SK-N-MC (cell line): ENCODE results near the gene CENPK.
A peak's percentile ranks its signal among the peaks of the same experiment; 100 is the strongest.

ENCODE experiments used
- DNase-seq: peaks from one replicate; pipeline ENCODE4 v3.0.0-alpha.2; 2011; ENCODE audit warnings: low read depth, low spot score
- H3K27ac ChIP-seq: fragments of 200-600 bp; sonication (generic); 2 replicates; pipeline ENCODE4 v1.5.1; 2016; ENCODE audit warnings: mixed run types
- H3K36me3 ChIP-seq: fragments of 200-600 bp; sonication (generic); 2 replicates; pipeline ENCODE4 v1.6.1; 2017; ENCODE audit warnings: antibody characterized with exemption, low read length, mixed read lengths; ENCODE audit not compliant: insufficient read depth
- H3K4me3 ChIP-seq: fragments of 200-600 bp; sonication (generic); 2 replicates; pipeline ENCODE4 v1.5.1; 2016
- H3K9ac ChIP-seq: fragments of 200-600 bp; sonication (generic); 2 replicates; pipeline ENCODE4 v1.8.0; 2017; ENCODE audit warnings: mixed run types, mixed read lengths; ENCODE audit not compliant: insufficient read length
- H3K9me3 ChIP-seq: fragments of 200-600 bp; sonication (generic); 2 replicates; pipeline ENCODE4 v1.6.1; 2017; ENCODE audit warnings: low read depth, mild to moderate bottlenecking, antibody characterized with exemption, low read length, moderate library complexity, mixed read lengths
- EZH2 ChIP-seq: fragments of 200-600 bp; sonication (generic); IDR thresholded peaks from one replicate; pipeline ENCODE4 v1.6.1; 2017; ENCODE audit warnings: antibody characterized with exemption
- FOXP2 ChIP-seq: optimal IDR thresholded peaks from 2 replicates; pipeline ENCODE3; 2011; ENCODE audit warnings: mild to moderate bottlenecking, moderate library complexity; ENCODE audit not compliant: insufficient read depth; ENCODE audit errors: extremely low read length, control extremely low read depth
- POLR2AphosphoS5 ChIP-seq: IDR thresholded peaks from 2 replicates; pipeline ENCODE4 v1.6.1; 2012; ENCODE audit warnings: mild to moderate bottlenecking, low read depth, low read length, borderline replicate concordance

CENPK gene

DNA sequence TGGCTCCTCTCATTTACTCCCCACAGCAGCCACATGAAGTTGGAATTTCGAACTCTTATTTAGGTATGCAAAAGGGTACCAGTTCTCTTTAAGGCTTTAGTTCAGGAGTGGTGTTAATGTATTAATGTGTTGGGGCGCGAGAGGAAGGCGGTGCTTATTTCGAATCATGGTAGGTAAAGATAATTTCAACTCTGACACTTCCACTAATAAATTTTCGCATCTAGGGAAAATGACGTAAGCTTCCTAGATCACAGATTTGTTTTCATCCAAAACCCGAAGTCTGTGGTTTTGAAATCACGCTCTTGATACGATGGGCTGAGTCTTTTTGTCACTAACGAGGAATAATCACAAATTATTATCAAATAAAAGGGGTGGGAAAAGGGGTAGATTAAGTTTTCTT, 809 bp upstream of the CENPK start:
- DNase-seq: no peak
- no peak for TF ChIP-seq FOXP2
- no peak for TF ChIP-seq EZH2
- TF ChIP-seq POLR2AphosphoS5: no peak
- peaks cover 19% of the 10 kb centered on the region for H3K36me3 ChIP-seq
- peak overlapping the region; percentile 94 for H3K4me3 ChIP-seq
- no peaks in the 10 kb centered on the region for H3K9me3 ChIP-seq
- H3K27ac ChIP-seq: peak overlapping the region; percentile 81
- H3K9ac ChIP-seq: peak overlapping the region; percentile 87

DNA sequence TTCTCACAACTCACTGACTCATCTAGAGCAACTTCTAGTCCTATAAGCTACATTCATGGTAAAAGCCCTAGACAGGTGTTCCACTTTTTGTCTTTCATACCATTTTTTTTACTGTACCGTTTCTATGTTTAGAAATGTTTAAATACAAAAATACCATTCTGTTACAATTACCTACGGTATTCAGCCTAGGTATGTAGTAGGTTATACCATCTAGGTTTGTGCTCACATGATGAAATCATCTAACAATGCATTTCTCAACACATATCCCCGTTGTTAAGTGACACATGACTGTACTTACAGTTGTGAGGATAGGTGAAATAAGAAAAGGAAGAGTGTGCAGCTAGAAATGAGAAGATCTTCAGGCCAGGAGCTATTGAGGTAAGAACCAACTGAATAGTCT, 6.2 kb downstream of the CENPK start:
- no peak overlapping the region for H3K9ac ChIP-seq
- no peak overlapping the region for H3K4me3 ChIP-seq
- H3K9me3 ChIP-seq: no peaks in the 10 kb centered on the region
- no peak for DNase-seq
- no peak for TF ChIP-seq POLR2AphosphoS5
- TF ChIP-seq EZH2: no peak
- TF ChIP-seq FOXP2: no peak
- peaks cover 62% of the 10 kb centered on the region for H3K36me3 ChIP-seq
- no peak overlapping the region for H3K27ac ChIP-seq

DNA sequence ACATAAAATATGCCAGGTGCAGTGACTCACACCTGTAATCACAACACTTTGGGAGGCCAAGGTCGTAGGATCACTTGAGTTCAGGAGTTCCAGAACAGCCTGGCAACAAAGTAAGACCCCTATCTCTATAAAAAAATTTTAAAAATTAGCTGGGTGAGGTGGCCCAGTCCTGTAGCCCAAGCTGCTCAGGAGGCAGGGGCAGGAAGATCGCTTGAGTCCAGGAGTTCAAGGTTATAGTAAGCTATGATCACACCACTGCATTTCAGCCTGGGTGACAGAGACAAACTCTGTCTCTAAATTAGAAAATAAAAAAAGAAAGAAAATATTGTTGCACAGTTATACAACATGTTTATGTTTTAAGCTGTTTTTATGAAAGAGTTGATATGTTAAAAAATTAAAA, 6.8 kb downstream of the CENPK start:
- Histone ChIP-seq H3K27ac (no peak overlapping the region), H3K9me3 (no peaks in the 10 kb centered on the region), H3K36me3 (peaks cover 62% of the 10 kb centered on the region), H3K4me3 (no peak overlapping the region), H3K9ac (no peak overlapping the region)
- no peak for TF ChIP-seq EZH2
- TF ChIP-seq FOXP2: no peak
- TF ChIP-seq POLR2AphosphoS5: no peak
- no peak for DNase-seq

DNA sequence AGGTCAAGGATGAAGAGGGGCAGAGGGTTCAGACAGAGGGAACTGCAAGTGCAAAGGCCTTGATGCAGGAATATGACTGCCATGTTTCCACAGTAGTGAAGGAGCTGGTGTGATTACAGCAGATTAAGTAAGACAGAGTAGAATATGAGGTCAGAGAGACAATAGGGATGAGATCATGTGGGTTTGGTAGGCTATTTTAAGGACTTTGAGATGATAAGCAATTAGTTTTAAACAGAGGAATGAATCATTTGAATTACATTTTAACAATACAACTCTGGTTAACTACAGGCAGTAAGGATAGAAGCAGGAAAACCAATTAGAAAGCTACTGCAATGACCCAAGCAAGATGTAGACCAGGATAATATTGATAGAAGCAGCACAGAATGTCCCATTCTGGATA, 7.7 kb downstream of the CENPK start:
- Histone ChIP-seq H3K9me3 (no peaks in the 10 kb centered on the region), H3K36me3 (peaks cover 63% of the 10 kb centered on the region), H3K9ac (no peak overlapping the region), H3K4me3 (no peak overlapping the region), H3K27ac (no peak overlapping the region)
- no peak for DNase-seq
- no peak for TF ChIP-seq FOXP2
- TF ChIP-seq POLR2AphosphoS5: no peak
- no peak for TF ChIP-seq EZH2

DNA sequence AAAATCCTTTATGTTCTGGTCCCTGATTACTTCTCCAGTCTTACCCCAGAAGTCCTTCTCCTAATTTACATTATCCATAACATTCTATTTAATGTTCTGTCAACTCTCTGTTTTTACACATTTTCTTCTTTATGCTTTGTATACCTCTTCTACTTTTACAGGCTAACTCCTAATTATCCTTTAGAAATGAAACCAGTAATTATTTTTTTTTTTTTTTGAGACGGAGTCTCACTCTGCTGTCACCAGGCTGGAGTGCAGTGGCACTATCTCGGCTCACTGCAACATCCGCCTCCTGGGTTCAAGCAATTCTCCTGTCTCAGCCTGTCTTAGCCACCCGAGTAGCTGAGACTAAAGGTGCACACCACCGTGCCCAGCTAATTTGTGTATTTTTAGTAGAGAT, 9.0 kb downstream of the CENPK start:
- TF ChIP-seq EZH2 (no peak), POLR2AphosphoS5 (no peak), FOXP2 (no peak)
- Histone ChIP-seq H3K9ac (no peak overlapping the region), H3K4me3 (no peak overlapping the region), H3K36me3 (peaks cover 70% of the 10 kb centered on the region), H3K27ac (no peak overlapping the region), H3K9me3 (no peaks in the 10 kb centered on the region)
- DNase-seq: no peak

DNA sequence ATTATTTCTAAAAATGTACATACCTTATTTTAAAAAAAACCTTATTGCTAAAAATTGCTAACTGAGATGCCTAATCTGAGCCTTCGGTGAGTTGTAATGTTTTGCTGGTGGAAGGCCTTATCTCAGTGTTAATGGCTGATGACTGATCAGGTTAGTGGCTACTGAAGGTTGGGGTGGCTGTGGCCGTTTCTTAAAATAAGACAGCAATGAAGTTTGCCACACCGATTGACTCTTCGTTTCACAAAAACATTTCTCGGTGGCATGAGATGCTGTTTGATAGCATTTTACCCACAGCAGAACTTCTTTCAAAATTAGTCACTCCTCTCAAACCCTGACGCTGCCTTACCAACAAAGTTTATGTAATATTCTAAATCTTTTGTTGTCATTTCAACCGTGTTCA, 14.7 kb downstream of the CENPK start:
- Histone ChIP-seq H3K9ac (no peak overlapping the region), H3K9me3 (no peaks in the 10 kb centered on the region), H3K4me3 (no peak overlapping the region), H3K27ac (no peak overlapping the region), H3K36me3 (peaks cover 82% of the 10 kb centered on the region)
- no peak for TF ChIP-seq POLR2AphosphoS5
- TF ChIP-seq FOXP2: no peak
- no peak for TF ChIP-seq EZH2
- DNase-seq: no peak

DNA sequence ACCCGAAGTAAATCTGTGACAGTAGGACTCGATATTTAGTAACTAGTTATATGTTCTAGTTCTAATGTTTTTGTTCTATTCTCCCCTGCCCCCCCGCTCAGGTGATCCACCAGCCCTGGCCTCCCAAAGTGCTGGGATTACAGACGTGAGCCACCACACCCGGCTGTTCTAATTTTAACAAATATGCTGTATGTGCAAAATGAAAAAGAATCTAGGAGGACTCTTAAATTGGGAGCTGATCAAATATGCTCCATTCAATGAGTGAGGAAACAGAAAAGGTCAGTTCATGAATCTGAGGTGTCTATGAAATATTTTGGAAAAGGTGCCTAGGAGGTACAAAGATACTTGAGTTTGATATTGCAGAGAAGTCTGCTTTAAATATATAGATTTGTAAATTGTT, 16.8 kb downstream of the CENPK start:
- no peak for DNase-seq
- no peaks in the 10 kb centered on the region for H3K9me3 ChIP-seq
- H3K4me3 ChIP-seq: no peak overlapping the region
- no peak overlapping the region for H3K9ac ChIP-seq
- no peak overlapping the region for H3K27ac ChIP-seq
- peaks cover 89% of the 10 kb centered on the region for H3K36me3 ChIP-seq
- TF ChIP-seq FOXP2 (no peak), POLR2AphosphoS5 (no peak), EZH2 (no peak)

DNA sequence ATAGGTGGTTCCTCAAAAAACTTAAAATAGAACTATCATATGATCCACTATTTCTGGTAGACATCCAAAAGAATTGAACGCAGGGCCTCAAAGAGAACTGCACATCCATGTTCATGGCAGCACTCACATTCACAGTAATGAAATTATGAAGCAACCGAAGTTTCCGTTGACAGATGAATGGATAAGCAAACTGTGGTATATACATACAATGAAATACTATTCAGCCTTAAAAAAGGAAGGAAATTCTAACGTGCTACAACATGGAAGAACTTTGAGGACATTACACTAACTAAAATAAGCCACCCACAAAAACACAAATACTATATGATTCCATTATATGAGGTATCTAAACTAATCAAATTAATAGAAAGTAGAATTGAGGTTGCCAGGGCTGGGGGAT, 18.5 kb downstream of the CENPK start:
- TF ChIP-seq EZH2 (no peak), POLR2AphosphoS5 (no peak), FOXP2 (no peak)
- Histone ChIP-seq H3K36me3 (peaks cover 75% of the 10 kb centered on the region), H3K9me3 (no peaks in the 10 kb centered on the region), H3K9ac (no peak overlapping the region), H3K4me3 (no peak overlapping the region), H3K27ac (no peak overlapping the region)
- DNase-seq: no peak

DNA sequence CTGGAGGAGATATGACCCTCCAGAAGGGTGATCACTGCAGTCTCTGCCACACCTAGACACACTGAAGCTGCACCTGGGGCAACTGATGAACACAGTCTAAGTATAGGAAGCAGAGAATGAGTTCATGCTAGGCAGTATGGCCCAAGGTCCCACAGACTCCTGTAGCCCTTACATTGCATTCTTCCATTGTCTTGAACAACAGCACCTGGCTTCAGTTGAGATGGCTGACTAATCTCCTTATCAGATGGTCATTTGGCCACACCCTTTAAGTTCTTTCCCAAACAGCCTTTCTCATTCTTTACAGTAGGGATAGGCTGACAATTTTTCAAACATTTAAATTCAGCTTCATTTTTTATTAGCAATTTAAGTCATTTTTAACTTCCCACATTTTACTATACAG, 23.1 kb downstream of the CENPK start:
- H3K27ac ChIP-seq: no peak overlapping the region
- peaks cover 51% of the 10 kb centered on the region for H3K36me3 ChIP-seq
- DNase-seq: no peak
- no peak overlapping the region for H3K4me3 ChIP-seq
- no peak overlapping the region for H3K9ac ChIP-seq
- H3K9me3 ChIP-seq: no peaks in the 10 kb centered on the region
- TF ChIP-seq EZH2 (no peak), FOXP2 (no peak), POLR2AphosphoS5 (no peak)
